Measurements from ENCODE around the gene SIN3B.

DNA sequence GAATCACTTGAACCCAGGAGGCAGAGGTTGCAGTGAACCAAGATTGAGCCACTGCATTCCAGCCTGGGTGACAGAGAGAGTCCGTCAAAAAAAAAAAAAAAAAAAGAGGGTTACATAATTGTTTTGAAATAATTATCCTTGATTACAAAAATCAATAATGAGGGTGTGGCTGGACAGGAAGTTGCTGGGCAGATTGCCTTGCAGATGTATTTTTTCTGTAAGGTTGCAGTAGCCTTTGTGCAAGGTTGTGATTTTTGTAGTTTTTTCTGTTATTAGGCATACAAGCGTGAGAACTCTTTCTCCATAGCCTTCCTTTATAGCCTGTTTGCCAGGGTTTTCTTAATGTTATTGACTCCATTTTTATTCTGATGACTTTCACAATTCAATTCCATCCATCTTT, 40.7 kb upstream of the SIN3B start:
- TF ChIP-seq POLR2AphosphoS2 (conservative IDR thresholded peaks at IDR 0.05; ENCODE audit: low read length), result no peak
- TF ChIP-seq, protein P1, sequence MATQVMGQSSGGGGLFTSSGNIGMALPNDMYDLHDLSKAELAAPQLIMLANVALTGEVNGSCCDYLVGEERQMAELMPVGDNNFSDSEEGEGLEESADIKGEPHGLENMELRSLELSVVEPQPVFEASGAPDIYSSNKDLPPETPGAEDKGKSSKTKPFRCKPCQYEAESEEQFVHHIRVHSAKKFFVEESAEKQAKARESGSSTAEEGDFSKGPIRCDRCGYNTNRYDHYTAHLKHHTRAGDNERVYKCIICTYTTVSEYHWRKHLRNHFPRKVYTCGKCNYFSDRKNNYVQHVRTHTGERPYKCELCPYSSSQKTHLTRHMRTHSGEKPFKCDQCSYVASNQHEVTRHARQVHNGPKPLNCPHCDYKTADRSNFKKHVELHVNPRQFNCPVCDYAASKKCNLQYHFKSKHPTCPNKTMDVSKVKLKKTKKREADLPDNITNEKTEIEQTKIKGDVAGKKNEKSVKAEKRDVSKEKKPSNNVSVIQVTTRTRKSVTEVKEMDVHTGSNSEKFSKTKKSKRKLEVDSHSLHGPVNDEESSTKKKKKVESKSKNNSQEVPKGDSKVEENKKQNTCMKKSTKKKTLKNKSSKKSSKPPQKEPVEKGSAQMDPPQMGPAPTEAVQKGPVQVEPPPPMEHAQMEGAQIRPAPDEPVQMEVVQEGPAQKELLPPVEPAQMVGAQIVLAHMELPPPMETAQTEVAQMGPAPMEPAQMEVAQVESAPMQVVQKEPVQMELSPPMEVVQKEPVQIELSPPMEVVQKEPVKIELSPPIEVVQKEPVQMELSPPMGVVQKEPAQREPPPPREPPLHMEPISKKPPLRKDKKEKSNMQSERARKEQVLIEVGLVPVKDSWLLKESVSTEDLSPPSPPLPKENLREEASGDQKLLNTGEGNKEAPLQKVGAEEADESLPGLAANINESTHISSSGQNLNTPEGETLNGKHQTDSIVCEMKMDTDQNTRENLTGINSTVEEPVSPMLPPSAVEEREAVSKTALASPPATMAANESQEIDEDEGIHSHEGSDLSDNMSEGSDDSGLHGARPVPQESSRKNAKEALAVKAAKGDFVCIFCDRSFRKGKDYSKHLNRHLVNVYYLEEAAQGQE (IDR thresholded peaks at IDR 0.05), result no peak
- TF ChIP-seq, protein P2, sequence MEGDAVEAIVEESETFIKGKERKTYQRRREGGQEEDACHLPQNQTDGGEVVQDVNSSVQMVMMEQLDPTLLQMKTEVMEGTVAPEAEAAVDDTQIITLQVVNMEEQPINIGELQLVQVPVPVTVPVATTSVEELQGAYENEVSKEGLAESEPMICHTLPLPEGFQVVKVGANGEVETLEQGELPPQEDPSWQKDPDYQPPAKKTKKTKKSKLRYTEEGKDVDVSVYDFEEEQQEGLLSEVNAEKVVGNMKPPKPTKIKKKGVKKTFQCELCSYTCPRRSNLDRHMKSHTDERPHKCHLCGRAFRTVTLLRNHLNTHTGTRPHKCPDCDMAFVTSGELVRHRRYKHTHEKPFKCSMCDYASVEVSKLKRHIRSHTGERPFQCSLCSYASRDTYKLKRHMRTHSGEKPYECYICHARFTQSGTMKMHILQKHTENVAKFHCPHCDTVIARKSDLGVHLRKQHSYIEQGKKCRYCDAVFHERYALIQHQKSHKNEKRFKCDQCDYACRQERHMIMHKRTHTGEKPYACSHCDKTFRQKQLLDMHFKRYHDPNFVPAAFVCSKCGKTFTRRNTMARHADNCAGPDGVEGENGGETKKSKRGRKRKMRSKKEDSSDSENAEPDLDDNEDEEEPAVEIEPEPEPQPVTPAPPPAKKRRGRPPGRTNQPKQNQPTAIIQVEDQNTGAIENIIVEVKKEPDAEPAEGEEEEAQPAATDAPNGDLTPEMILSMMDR (IDR thresholded peaks at IDR 0.05), result no peak
- no peak for TF ChIP-seq POLR2A (IDR thresholded peaks at IDR 0.05; ENCODE audit: low read length)
- no peak for TF ChIP-seq RAD21 (conservative IDR thresholded peaks at IDR 0.05 in 1 of 2, IDR thresholded peaks at IDR 0.05 in 1 of 2)
- no peak for TF ChIP-seq MYC (IDR thresholded peaks at IDR 0.05; ENCODE audit: borderline replicate concordance, low read length)
- TF ChIP-seq, protein P3, sequence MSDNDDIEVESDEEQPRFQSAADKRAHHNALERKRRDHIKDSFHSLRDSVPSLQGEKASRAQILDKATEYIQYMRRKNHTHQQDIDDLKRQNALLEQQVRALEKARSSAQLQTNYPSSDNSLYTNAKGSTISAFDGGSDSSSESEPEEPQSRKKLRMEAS (IDR thresholded peaks at IDR 0.05), result no peak
